ENCODE measurements around the gene TARS3.

DNA sequence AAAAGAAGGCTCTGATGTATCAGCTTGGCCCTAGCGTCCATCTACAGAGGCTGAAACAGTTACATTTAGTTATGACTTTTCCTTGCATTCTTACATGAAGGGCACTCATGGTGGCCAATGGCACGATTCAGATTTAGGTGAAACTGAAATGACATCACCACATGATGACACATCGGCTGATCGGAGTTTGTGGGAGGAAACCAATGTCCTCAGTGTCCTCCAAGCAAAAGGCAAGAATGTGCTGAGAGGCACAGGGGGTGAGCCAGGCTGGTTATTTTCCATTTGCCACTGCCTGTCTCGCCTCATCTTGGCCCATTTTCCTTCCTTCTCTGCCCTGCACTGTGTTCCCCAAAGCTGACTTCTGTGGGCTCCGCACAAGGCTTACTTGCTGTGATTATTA is 34.4 kb downstream of the TARS3 start:
- TF ChIP-seq POLR2A (IDR thresholded peaks at IDR 0.05; ENCODE audit: low read length) = no peak
- no peak for TF ChIP-seq GATA1 (IDR thresholded peaks at IDR 0.05; ENCODE audit: low read depth, low read length)
